Activated CD8-positive, alpha-beta memory T cell treated with anti-CD3 and anti-CD28 coated beads, Interleukin-2, amount 50 U/mL, for 1 hour (primary cell): ENCODE data around the gene TNIK.
"Not testable (repeated sequence)": the region's sequence is repeated elsewhere in the genome, so short reads cannot be mapped to it uniquely, and the experiment has no call there.

Source experiments
- DNase-seq: peaks from one replicate; pipeline ENCODE4 v3.0.0-alpha.2; 2020; ENCODE audit errors: extremely low read depth

Gene TNIK

GRCh38 chr3:171384101-171384891 lies 75.9 kb downstream of the TNIK start:
- DNase-seq = no peak

GRCh38 chr3:171383206-171384018 lies 76.8 kb downstream of the TNIK start:
- DNase-seq = no peak

- not testable (repeated sequence) for DNase-seq
Observed at GRCh38 chr3:171382347-171382746, 77.9 kb downstream of the TNIK start.

GRCh38 chr3:171380711-171381425 lies 79.3 kb downstream of the TNIK start:
- DNase-seq = no peak

GRCh38 chr3:171379961-171380483 lies 80.2 kb downstream of the TNIK start:
- DNase-seq = no peak

- no peak for DNase-seq
Observed at GRCh38 chr3:171379281-171379680, 80.9 kb downstream of the TNIK start.

- no peak for DNase-seq
Observed at GRCh38 chr3:171378586-171378985, 81.6 kb downstream of the TNIK start.

GRCh38 chr3:171377859-171378258 lies 82.3 kb downstream of the TNIK start:
- no peak for DNase-seq

- no peak for DNase-seq
Observed at GRCh38 chr3:171376596-171376947, 83.6 kb downstream of the TNIK start.

- no peak for DNase-seq
Observed at GRCh38 chr3:171375666-171376595, 84.3 kb downstream of the TNIK start.

GRCh38 chr3:171374661-171375285 lies 85.4 kb downstream of the TNIK start:
- no peak for DNase-seq

GRCh38 chr3:171374260-171374659 lies 85.9 kb downstream of the TNIK start:
- no peak for DNase-seq

- DNase-seq = no peak
Observed at GRCh38 chr3:171373711-171374110, 86.5 kb downstream of the TNIK start.

- no peak for DNase-seq
Observed at GRCh38 chr3:171372694-171373093, 87.5 kb downstream of the TNIK start.

GRCh38 chr3:171371354-171371753 lies 88.9 kb downstream of the TNIK start:
- no peak for DNase-seq

- no peak for DNase-seq
Observed at GRCh38 chr3:171369156-171369555, 91.0 kb downstream of the TNIK start.

- DNase-seq = not testable (repeated sequence)
Observed at GRCh38 chr3:171366738-171367137, 93.5 kb downstream of the TNIK start.

GRCh38 chr3:171366043-171366442 lies 94.2 kb downstream of the TNIK start:
- DNase-seq = no peak

GRCh38 chr3:171365489-171365888 lies 94.7 kb downstream of the TNIK start:
- DNase-seq = no peak

GRCh38 chr3:171364500-171364899 lies 95.7 kb downstream of the TNIK start:
- no peak for DNase-seq

- DNase-seq = no peak
Observed at GRCh38 chr3:171363202-171363601, 97.0 kb downstream of the TNIK start.
